HG03175 (cell line): Measurements from ENCODE around the gene DCAF6.
A peak's percentile ranks its signal among the peaks of the same experiment; 100 is the strongest.

ENCODE experiments used
- ATAC-seq: cut with Tn5 transposase; IDR thresholded peaks from one replicate; pipeline ENCODE4 v1.9.1; 2021; ENCODE audit warnings: mild to moderate bottlenecking, moderate library complexity; ENCODE audit not compliant: unreplicated experiment

Gene DCAF6

DNA sequence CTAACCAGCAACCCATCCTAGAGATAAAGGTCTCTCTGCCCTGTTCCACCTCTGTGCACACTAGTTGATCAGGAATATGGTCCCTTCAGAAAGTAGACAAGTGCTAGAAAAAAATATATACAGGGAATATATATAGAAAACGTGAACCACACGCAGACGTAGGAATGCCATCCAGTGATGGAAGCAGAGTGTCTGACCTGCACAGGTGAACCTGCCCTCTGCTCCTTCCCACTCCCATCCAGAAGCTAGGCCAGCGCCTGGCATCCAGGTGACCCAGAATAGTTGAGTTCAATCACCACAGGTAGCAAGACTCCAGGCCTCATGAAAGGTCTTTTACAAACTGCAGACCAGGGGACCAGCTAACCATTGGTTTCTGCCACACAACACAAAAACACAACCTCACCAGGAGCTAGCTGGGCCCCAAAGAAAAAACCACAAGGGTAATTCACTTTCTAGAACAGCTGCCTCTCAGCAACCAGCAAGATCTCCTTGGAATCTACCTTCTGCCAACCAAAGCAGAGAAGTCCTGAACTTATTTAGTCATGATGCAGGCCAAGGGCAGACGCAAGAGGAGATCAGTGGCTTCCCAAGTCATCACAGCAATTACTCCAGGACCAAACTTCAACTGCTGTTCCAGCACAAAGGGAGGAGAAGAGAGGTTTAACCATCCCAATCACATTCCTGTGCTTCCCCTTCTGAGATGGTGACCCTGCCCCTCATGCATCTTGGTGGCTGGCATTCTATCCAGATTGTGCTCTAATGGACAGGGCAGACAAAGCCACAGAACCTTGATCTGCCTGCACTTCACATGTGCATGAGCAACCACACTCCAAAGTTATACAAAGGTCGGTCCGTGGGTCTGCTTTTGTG, 147.2 kb downstream of the DCAF6 start:
- no peak for ATAC-seq

GRCh38 chr1:168084396-168085231, 148.1 kb downstream of the DCAF6 start:
- ATAC-seq, result peak; percentile 43

GRCh38 chr1:168085401-168085872, 149.0 kb downstream of the DCAF6 start:
- ATAC-seq, result no peak

DNA sequence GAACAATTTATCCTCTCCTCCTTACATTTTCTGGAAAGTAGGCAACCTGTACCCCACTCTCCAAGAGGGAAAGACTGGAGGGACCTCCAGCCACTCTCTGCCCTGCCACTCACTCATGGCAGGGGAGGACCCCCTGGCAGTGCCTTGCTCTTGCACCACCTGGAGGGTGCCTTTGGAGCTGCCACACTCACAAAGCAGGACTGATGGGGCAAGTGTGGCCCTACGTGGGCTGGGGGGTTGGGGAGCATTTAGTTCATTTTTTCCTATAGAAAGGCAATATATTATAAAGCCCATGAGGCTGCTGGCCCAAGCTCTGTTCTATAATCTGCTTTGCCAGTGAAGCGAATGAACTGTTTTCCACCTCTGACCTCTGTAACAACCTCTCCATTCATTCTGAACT, 150.0 kb downstream of the DCAF6 start:
- no peak for ATAC-seq

- ATAC-seq, result no peak
Measured at GRCh38 chr1:168087696-168088095, 151.2 kb downstream of the DCAF6 start.

GRCh38 chr1:168088511-168089325, 152.2 kb downstream of the DCAF6 start:
- no peak for ATAC-seq

- no peak for ATAC-seq
Measured at GRCh38 chr1:168089326-168089978, 153.0 kb downstream of the DCAF6 start.

DNA sequence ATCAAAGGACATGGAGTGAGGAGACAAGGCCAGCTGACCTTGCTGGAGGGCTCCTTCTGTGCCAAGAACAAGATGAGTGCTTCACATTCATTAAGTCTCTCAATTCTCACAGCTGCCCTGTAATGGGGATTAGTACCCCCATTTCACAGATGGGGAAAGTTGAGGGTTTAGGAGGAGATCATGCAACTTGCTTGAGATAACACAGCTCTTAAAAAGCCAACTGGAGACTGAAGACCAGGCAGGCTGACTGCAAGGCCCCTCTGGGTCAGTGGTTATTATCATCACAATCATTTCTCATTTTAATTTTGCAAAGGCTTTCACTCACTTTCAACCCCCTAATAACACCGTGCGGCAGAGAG, 153.5 kb downstream of the DCAF6 start:
- ATAC-seq, result no peak

- no peak for ATAC-seq
Measured at GRCh38 chr1:168090395-168090794, 153.9 kb downstream of the DCAF6 start.

DNA sequence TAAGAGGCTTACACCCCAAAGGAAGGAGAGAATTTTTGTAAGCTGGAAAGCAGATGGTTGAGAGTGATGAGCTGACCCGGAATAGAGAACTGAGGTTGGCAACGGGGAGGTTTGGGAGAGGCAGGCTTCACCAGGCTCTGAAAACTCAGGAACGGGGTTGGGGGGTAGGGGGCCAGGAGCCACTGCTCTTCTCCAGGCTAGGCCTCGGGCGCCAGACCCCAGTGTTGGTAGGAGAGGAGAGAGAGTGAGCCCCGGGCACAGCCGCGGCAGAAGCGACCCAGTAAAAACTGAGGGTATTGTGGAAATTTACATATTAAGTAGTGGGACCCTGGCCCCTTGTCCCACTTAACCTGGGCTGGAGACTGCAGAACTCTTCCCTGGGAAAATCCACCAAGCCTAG, 154.6 kb downstream of the DCAF6 start:
- ATAC-seq, result no peak

GRCh38 chr1:168091720-168092550, 155.5 kb downstream of the DCAF6 start:
- ATAC-seq, result no peak

- ATAC-seq, result no peak
Measured at GRCh38 chr1:168092566-168093355, 156.3 kb downstream of the DCAF6 start.

DNA sequence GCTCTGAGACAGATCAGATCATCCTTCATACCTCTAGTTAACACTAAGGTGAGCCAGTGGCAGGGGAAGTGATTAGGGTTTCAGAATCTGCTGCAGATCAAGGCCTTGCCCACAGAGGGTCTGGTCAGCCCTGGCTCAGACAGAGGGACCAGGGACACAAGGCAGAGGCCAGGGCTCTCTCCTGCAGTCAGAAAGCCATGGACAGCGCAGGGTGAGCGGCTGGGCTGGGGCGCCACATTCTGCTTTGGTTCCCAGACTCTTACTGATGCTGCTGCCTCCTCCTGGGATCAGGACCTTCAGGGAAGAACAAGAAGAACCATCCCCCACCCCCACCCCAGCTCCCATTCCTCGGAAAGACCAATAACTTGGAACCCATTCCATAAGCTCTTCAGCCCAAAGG, 157.1 kb downstream of the DCAF6 start:
- ATAC-seq, result no peak

GRCh38 chr1:168095476-168095875, 159.0 kb downstream of the DCAF6 start:
- no peak for ATAC-seq

DNA sequence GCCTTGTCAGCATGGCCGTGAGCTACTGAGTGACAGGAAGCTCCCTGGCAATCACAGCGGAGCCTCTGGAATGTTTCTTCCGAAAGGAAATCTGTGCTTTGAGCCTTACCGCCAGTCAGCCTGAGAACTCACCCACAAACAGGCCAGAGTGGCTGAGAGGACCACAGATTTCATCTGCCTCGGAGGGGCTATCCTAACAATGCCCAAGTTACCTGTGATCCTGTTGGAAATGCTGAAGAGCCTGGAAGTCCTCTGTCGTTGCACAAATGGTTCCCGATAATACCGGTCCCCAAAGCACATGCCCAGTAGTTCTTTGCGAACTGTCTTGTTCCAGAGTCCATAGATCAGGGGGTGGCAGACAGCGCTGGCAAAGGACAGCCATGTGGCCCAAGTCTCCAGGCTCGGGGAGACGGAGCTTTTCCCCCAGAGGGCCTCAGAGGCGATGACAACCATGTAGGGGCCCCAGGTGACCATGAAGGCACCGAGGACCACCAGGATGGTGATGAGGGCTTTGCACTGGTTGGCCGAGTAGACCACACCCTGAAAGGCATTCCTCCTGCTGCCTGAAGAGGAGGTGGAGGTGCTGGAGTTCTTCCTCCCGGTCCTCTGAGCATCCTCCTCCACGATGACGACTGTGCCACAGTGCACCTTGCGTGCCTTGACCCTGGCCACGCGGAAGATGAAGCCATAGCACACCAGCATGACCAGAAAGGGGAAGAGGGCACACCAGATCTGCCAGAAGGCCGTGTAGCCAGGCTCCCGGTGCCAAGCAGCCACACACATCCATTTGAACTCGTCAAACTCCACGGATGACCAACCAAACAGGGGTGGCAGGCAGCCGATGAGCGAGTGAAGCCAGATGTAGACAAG, 160.0 kb downstream of the DCAF6 start:
- no peak for ATAC-seq

DNA sequence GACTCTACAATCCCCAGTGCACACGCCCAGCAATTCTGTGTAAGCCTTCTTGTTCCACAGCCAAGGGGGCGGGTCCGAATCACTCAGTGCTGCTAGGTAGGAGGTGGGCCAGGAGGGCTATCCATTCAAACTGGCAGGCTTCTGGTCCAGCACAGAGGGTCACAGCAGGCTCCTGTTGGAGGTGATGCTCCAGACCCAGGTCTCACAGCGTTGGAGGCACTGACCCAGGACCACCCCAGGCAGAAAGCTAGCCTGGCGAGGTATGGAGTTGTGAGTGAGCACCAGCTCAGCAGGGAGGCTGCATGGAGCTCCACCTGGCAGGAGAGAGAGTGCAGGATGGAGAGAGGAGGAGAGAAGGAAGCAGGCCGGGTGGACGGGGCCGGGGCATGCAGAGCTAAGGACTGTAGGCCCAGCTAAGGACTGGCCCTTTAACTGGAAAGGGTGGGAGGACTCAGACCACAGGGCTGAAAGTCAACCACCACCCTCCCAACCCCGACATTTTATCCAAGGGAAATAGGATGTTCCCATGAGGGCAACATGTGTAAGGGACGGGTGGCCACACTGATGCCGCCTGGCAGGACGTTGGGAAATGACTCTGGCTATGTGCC, 161.5 kb downstream of the DCAF6 start:
- no peak for ATAC-seq

- no peak for ATAC-seq
Measured at GRCh38 chr1:168098534-168099320, 162.2 kb downstream of the DCAF6 start.
